Measurements from ENCODE around the gene HEPHL1. TPM values are rescaled to one million over a fixed set of nuclear protein-coding genes. Genes with fewer than 3 reads are reported as not detected.

The HEPHL1 gene
- total RNA-seq, 2 experiments from 2014 or later = not detected

DNA sequence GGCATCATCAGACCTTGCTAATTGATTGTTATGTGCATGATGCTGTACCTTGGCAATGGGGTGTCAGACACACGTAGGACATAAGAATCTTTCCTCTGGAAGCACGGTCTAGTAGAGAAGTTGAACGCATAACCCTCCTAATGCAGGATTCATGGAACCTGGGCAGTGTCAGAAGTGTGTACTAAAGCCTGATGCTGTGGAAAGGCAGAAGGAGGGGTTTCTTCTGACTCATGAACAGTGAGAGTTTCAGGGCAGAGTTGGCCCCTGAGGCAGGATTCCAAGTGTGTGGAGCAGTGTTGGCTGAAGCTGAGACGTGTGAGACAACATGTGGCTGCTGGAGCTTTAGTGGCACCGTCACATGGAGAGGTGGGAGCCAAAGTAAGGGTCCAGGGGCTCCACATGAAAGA, 111.0 kb downstream of the HEPHL1 start:
- Mint-ChIP-seq H3K27me3 (no peaks in the 10 kb centered on the region), H3K9me3 (peaks cover 2% of the 10 kb centered on the region), H3K36me3 (ENCODE audit: low read depth) (peaks cover 12% of the 10 kb centered on the region), H3K27ac (no peak overlapping the region), H3K4me1 (ENCODE audit: low read depth) (peaks cover 48% of the 10 kb centered on the region), H3K4me3 (no peak overlapping the region)
- DNase-seq (no peak), ATAC-seq (no peak)
- ChIA-PET POLR2A (no interaction called here), CTCF (interaction anchor here (1.3 kb wide), 1 partner anchor 39 kb away, joined by 3 read pairs; no protein-coding TSS in a partner anchor)
- intact Hi-C loops (cut with micrococcal nuclease) = no loop called here
- TF ChIP-seq, protein P1, sequence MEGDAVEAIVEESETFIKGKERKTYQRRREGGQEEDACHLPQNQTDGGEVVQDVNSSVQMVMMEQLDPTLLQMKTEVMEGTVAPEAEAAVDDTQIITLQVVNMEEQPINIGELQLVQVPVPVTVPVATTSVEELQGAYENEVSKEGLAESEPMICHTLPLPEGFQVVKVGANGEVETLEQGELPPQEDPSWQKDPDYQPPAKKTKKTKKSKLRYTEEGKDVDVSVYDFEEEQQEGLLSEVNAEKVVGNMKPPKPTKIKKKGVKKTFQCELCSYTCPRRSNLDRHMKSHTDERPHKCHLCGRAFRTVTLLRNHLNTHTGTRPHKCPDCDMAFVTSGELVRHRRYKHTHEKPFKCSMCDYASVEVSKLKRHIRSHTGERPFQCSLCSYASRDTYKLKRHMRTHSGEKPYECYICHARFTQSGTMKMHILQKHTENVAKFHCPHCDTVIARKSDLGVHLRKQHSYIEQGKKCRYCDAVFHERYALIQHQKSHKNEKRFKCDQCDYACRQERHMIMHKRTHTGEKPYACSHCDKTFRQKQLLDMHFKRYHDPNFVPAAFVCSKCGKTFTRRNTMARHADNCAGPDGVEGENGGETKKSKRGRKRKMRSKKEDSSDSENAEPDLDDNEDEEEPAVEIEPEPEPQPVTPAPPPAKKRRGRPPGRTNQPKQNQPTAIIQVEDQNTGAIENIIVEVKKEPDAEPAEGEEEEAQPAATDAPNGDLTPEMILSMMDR (IDR thresholded peaks at IDR 0.05) = no peak

DNA sequence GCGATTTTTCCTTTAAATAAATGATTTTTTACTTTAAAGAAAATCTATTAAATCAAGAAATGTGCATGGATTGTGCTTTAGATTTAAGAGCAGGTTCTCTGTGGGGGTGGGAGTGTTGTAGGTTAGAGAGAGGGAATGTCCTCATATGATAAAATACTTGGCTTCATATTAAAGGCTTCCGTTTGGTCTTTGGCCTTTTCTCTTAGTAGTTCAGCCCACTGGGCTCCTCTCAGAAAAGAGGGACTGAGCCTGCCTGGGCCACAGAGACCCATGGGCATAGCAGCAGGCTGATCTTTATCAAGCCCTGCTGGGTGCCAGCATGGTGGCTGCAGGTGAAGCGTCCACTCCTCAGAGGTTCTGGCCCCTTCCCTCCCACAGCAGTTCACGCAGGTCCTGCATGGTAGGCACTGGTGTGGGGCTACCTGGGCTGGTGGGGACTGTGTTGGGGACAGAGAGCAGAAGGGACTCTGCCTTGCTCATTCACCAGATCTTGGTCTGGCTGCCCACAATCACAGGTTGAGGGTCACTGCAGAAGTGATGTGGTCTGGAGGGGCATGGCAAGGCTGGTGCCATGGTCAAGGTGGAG, 111.8 kb downstream of the HEPHL1 start:
- Mint-ChIP-seq H3K4me3 (no peak overlapping the region), H3K27me3 (no peaks in the 10 kb centered on the region), H3K27ac (no peak overlapping the region), H3K9me3 (peaks cover 2% of the 10 kb centered on the region), H3K4me1 (ENCODE audit: low read depth) (peaks cover 44% of the 10 kb centered on the region), H3K36me3 (ENCODE audit: low read depth) (peaks cover 14% of the 10 kb centered on the region)
- DNase-seq (no peak), ATAC-seq (no peak)
- TF ChIP-seq, protein P1 (IDR thresholded peaks at IDR 0.05) = no peak
- intact Hi-C loops (cut with micrococcal nuclease) = no loop called here
- ChIA-PET POLR2A (no interaction called here), CTCF (no interaction called here)

DNA sequence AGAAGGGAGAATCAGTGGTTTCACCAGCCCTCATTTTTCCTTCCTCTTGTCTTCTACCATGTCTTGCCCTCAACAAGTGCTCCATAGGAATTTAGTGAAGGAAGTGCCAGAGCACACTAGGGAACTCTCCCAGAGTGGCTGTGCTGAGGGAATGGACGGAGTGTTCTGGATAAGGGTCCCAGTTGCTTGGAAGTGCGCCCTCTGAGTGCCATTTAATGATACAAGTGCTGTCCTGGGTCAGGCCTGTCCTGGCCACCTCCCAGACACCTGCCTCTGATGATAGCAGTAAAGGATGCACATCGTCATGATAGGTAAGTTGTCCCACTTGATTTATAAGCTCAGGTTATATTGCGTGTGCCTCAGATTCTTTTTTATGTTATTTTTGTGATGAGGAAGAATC, 112.6 kb downstream of the HEPHL1 start:
- CTCF ChIA-PET = no interaction called here
- POLR2A ChIA-PET = no interaction called here
- H3K27me3 Mint-ChIP-seq = no peaks in the 10 kb centered on the region
- DNase-seq (no peak), ATAC-seq (no peak)
- TF ChIP-seq, protein P1 (IDR thresholded peaks at IDR 0.05) = no peak
- intact Hi-C loops (cut with micrococcal nuclease) = no loop called here
- H3K4me1 Mint-ChIP-seq (ENCODE audit: low read depth) = peaks cover 46% of the 10 kb centered on the region
- no peak overlapping the region for H3K4me3 Mint-ChIP-seq
- H3K9me3 Mint-ChIP-seq = peaks cover 2% of the 10 kb centered on the region
- peaks cover 14% of the 10 kb centered on the region for H3K36me3 Mint-ChIP-seq (ENCODE audit: low read depth)
- H3K27ac Mint-ChIP-seq = no peak overlapping the region

DNA sequence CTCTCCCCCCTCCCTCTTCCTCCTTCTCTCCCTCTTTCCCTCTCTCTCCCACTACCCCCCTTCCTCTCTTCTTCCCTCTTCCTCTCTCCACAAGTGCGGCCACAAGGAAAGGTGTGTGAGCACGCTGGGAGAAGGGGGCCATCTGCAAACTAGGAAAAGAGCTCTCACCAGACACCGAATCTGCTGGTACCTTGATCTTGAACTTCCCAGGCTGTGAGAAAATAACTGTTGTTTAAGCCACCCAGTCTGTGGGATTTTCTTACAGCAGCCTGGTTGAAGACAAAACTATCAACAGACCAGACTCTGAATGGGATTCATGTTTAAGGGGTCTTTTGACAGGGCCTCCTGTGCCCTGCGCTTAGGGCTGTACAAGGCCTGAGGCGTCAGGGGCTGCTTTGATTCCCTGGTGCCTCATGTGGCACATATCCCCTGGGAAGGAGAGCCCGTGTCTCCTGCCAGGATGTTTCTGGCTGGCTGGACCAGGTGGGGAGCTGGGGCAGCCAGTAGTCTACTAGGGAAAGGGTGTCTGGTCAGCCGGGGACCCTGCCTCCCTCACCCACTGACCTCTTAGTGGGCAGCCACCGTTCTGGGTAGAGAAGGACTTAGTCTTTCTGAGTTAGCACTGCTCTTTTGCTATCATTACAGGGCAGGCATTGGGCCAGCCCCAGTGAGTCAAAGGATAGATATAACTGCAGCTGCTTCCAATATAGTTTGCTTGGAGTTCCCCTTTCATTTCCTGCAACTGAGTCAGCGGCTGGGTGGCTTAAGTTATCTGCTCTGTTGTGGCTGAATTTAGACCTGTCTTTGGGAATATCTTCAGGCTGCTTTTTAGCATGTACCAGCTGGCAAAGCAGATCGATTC, 113.7 kb downstream of the HEPHL1 start:
- Mint-ChIP-seq H3K4me1 (ENCODE audit: low read depth) (peaks cover 51% of the 10 kb centered on the region), H3K4me3 (peak overlapping the region; percentile 15), H3K36me3 (ENCODE audit: low read depth) (peaks cover 14% of the 10 kb centered on the region), H3K9me3 (peaks cover 2% of the 10 kb centered on the region), H3K27ac (peak overlapping the region; percentile 68), H3K27me3 (no peaks in the 10 kb centered on the region)
- intact Hi-C loops (cut with micrococcal nuclease) = no loop called here
- DNase-seq (peak; percentile 72), ATAC-seq (peak; percentile 90)
- ChIA-PET POLR2A (no interaction called here), CTCF (no interaction called here)
- TF ChIP-seq, protein P1 (IDR thresholded peaks at IDR 0.05) = no peak

DNA sequence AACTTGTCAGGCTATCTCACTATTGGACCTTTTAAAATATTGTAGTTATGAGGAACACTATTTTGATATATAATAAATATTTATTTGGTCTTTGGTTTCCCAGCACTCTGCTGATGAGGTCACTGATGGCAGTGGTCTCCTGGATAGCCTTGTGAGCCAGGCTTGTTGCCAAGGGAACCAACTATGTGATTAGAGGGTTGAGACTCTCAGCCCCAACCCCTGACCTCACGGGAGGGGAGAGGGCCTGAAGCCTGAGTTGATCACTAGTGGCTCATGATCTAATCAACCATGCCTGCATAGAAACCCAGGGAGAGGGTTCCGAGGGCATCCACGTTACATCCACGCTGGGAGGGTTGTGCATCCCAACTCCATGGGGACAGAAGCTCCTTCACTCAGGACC, 118.3 kb downstream of the HEPHL1 start:
- TF ChIP-seq, protein P1 (IDR thresholded peaks at IDR 0.05) = no peak
- ChIA-PET POLR2A (interaction anchor here (1.5 kb wide), 1 partner anchor 11 kb away, joined by 5 read pairs; the partner anchor contains the start of gene PANX1), CTCF (no interaction called here)
- Mint-ChIP-seq H3K27ac (no peak overlapping the region), H3K4me1 (ENCODE audit: low read depth) (peaks cover 71% of the 10 kb centered on the region), H3K4me3 (no peak overlapping the region), H3K9me3 (peaks cover 2% of the 10 kb centered on the region), H3K27me3 (no peaks in the 10 kb centered on the region), H3K36me3 (ENCODE audit: low read depth) (peaks cover 14% of the 10 kb centered on the region)
- DNase-seq (no peak), ATAC-seq (no peak)
- intact Hi-C loops (cut with micrococcal nuclease) = no loop called here

Measured in activated CD8-positive, alpha-beta T cell treated with anti-CD3 and anti-CD28 coated beads for 36 hours (primary cell).